Spleen (tissue), 11 donors: ENCODE results near the gene TLDC2. TPM values are rescaled to one million over a fixed set of nuclear protein-coding genes. Genes with fewer than 3 reads are reported as not detected.

Experiments
- DNase-seq: peaks from one replicate; pipeline ENCODE4 v3.0.0-alpha.2; 2020
- H3K27ac ChIP-seq, 8 donors: fragments of 200-600 bp; sonication (generic) in 7 of 8; 1 replicate in 4 of 8; 2 replicates in 4 of 8; pipeline versions ENCODE4 v1.5.0 to v1.8.0; 2016 to 2021; ENCODE audit warnings: inconsistent platforms in 4 of 8, mild to moderate bottlenecking in 4 of 8, moderate library complexity in 1 of 8
- H3K27me3 ChIP-seq, 7 donors: fragments of 200-600 bp; sonication (generic) in 6 of 7; replicated peaks in 1 of 7; 1 replicate in 4 of 7; 2 replicates in 3 of 7; pipeline versions ENCODE4 v1.5.0 to v1.8.0; 2016 to 2021; ENCODE audit warnings: inconsistent platforms in 3 of 7, mild to moderate bottlenecking in 1 of 7
- H3K36me3 ChIP-seq, 6 donors: fragments of 200-600 bp; sonication (generic) in 5 of 6; 1 replicate in 4 of 6; 2 replicates in 2 of 6; pipeline versions ENCODE4 v1.5.0 to v1.8.0; 2016 to 2021; ENCODE audit warnings: inconsistent platforms in 2 of 6
- H3K4me1 ChIP-seq, 6 donors: fragments of 200-600 bp; sonication (generic) in 5 of 6; 1 replicate in 3 of 6; 2 replicates in 3 of 6; pipeline versions ENCODE4 v1.5.0 to v1.8.0; 2016 to 2021; ENCODE audit warnings: inconsistent platforms in 3 of 6
- H3K4me3 ChIP-seq, 8 donors: fragments of 200-600 bp; sonication (generic) in 7 of 8; 1 replicate in 4 of 8; 2 replicates in 4 of 8; pipeline versions ENCODE4 v1.5.0 to v1.8.0; 2016 to 2021; ENCODE audit warnings: inconsistent platforms in 4 of 8, mild to moderate bottlenecking in 4 of 8, moderate library complexity in 2 of 8
- H3K9me3 ChIP-seq, 8 donors: fragments of 200-600 bp; sonication (generic) in 7 of 8; 1 replicate in 4 of 8; 2 replicates in 4 of 8; pipeline versions ENCODE4 v1.5.0 to v1.8.0; 2016 to 2021; ENCODE audit warnings: inconsistent platforms in 4 of 8
- POLR2A ChIP-seq, 3 donors: fragments of 450-650 bp; IDR thresholded peaks; one replicate each; pipeline ENCODE4 v1.5.1; 2017; ENCODE audit warnings: antibody characterized with exemption in 3 of 3, mild to moderate bottlenecking in 1 of 3
- POLR2AphosphoS5 ChIP-seq, 3 donors: sonication (generic); formaldehyde crosslinking; IDR thresholded peaks; one replicate each; pipeline ENCODE4 v1.5.1; 2017; ENCODE audit warnings: antibody characterized with exemption in 3 of 3
- WGBS, 5 donors: extraction: QIAGEN DNeasy Blood & Tissue Kit in 3 of 5; methylation state at CpG; one replicate each; pipeline versions ENCODE4 v1.1.5 to v1.1.7; 2013 to 2018; 5-methylcytosine and 5-hydroxymethylcytosine counted together
- intact Hi-C: fragments of 100-400 bp; cut with DNase I; formaldehyde crosslinking; loops from one replicate; pipeline ENCODE4 v1.15.0; 2023; ENCODE audit warnings: low total_unique reads
- polyA plus RNA-seq, 3 donors: library from polyadenylated mRNA; stranded (reverse); fragments of 200-250 nt; gene quantifications; one replicate each; pipeline ENCODE4 v1.2.1, GENCODE V29; 2013
- total RNA-seq, 7 donors: library from RNA; depleted of rRNA in 3 of 7; stranded (reverse); fragments of >200 nt in 3 of 7; fragmentation: NEBNext Ultra II Directional in 4 of 7; extraction: Animal tissue kit (Norgen Biotek cat#: 25700) in 4 of 7; gene quantifications; one replicate each; pipeline versions ENCODE4 v1.1.0 to v1.2.1, GENCODE V29; 2016 to 2021
- TF ChIP-seq, protein P1 (sequence below), 11 experiments: fragments of 200-600 bp in 7 of 11; fragments of 450-650 bp in 4 of 11; sonication (generic) in 4 of 11; IDR thresholded peaks in 8 of 11; conservative IDR thresholded peaks in 3 of 11; 1 replicate in 7 of 11; 2 replicates in 4 of 11; pipeline versions ENCODE4 v1.4.0 to v1.8.0; 2016 to 2021; ENCODE audit warnings: antibody characterized with exemption in 11 of 11, inconsistent platforms in 4 of 11, mild to moderate bottlenecking in 1 of 11
- donor health status: healthy with polysubstance abuse.
- donor health status: DM: no; HTN: no; CAD: no; lungs with moderate emphysema.
- donor health status: DM: no; HTN: no; CAD: no.
- donor health status: Bipolar disorder and iron deficiency.
- donor health status: healthy.
- donor health status: DM: no; HTN: no; CAD: no.
- donor health status: DM: yes; HTN: yes; CAD: no.

The TLDC2 gene
- total and polyA plus RNA-seq, 10 donors, result 0.05 to 0.16 (median 0.11) TPM; not detected in 7

DNA sequence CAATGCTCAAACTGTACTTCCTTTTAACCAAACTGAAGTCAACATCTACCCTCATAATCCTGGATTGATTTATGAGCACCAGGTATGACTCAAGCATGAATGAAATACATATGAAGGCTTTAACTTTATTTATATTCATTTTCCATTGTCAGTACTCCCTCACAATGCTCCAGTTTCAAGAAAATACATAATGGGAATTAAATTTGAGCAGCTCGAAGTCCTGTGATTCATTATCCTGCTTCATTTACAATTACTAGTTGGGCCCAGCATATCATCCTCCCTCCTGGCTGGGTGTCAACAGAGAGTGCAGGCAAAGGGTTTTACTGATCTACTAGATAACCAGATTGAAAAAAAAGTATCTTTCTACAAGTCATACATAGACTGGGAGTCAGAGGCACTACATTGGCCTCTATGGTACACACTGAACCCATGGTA lies 65.5 kb downstream of the TLDC2 start:
- TF ChIP-seq POLR2A (IDR thresholded peaks at IDR 0.05), result no peak
- TF ChIP-seq POLR2AphosphoS5 (IDR thresholded peaks at IDR 0.05), result no peak
- TF ChIP-seq, protein P1, sequence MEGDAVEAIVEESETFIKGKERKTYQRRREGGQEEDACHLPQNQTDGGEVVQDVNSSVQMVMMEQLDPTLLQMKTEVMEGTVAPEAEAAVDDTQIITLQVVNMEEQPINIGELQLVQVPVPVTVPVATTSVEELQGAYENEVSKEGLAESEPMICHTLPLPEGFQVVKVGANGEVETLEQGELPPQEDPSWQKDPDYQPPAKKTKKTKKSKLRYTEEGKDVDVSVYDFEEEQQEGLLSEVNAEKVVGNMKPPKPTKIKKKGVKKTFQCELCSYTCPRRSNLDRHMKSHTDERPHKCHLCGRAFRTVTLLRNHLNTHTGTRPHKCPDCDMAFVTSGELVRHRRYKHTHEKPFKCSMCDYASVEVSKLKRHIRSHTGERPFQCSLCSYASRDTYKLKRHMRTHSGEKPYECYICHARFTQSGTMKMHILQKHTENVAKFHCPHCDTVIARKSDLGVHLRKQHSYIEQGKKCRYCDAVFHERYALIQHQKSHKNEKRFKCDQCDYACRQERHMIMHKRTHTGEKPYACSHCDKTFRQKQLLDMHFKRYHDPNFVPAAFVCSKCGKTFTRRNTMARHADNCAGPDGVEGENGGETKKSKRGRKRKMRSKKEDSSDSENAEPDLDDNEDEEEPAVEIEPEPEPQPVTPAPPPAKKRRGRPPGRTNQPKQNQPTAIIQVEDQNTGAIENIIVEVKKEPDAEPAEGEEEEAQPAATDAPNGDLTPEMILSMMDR (IDR thresholded peaks at IDR 0.05 in 8 of 11, conservative IDR thresholded peaks at IDR 0.05 in 3 of 11), result no peak
- no peak for DNase-seq
- H3K36me3 ChIP-seq, result peaks cover 0 to 100% (median 47%) of the 10 kb centered on the region in 6 donors
- peak overlapping the region in 1 of 8 donors; percentile 18 for H3K4me3 ChIP-seq
- intact Hi-C loops, result no loop called here
- peak overlapping the region in 5 of 8 donors; percentile 11 to 98 (median 47) for H3K27ac ChIP-seq
- peaks cover 29 to 100% (median 83%) of the 10 kb centered on the region in 6 donors for H3K4me1 ChIP-seq
- no peaks in the 10 kb centered on the region for H3K27me3 ChIP-seq
- WGBS, 5 donors, result 76 to 92% (median 85%) methylated on average over 1 of the region's 1 CpG
- H3K9me3 ChIP-seq, result no peaks in the 10 kb centered on the region

Other genes starting within 250 kb of the TLDC2 start
- 10 to 100 TPM in 3 of 7 donors, 1 to 10 TPM in 4; 7.1 to 16.3 (median 9.5) TPM for gene SLA2, start 229.9 kb upstream of the TLDC2 start, total RNA-seq
- 1 to 10 TPM; 2.6 to 3.0 (median 2.9) TPM for gene SLA2, start 229.9 kb upstream of the TLDC2 start, polyA plus RNA-seq
- gene NDRG3, start 130.0 kb upstream of the TLDC2 start, total RNA-seq, result 10 to 100 TPM; 26.8 to 32.0 (median 28.1) TPM
- 10 to 100 TPM; 15.5 to 22.5 (median 17.6) TPM for gene NDRG3, start 130.0 kb upstream of the TLDC2 start, polyA plus RNA-seq
- gene DSN1, start 102.4 kb upstream of the TLDC2 start, total RNA-seq, result 10 to 100 TPM in 4 of 7 donors, 1 to 10 TPM in 3; 8.6 to 16.7 (median 10.5) TPM
- gene DSN1, start 102.4 kb upstream of the TLDC2 start, polyA plus RNA-seq, result 10 to 100 TPM; 12.6 to 16.6 (median 15.7) TPM
- 100 to 1,000 TPM; 173 to 238 (median 219) TPM for gene SAMHD1, start 75.6 kb downstream of the TLDC2 start, total RNA-seq
- gene SAMHD1, start 75.6 kb downstream of the TLDC2 start, polyA plus RNA-seq, result 10 to 100 TPM; 52.3 to 88.7 (median 57.2) TPM
- 10 to 100 TPM in 6 of 7 donors, 1 to 10 TPM in 1; 8.9 to 18.8 (median 12.1) TPM for gene RBL1, start 219.9 kb downstream of the TLDC2 start, total RNA-seq
- gene RBL1, start 219.9 kb downstream of the TLDC2 start, polyA plus RNA-seq, result 1 to 10 TPM; 1.8 to 2.7 (median 2.4) TPM